GM12801 (cell line): ENCODE results near the gene CDH18.

ENCODE experiments used
- CTCF ChIP-seq: IDR thresholded peaks from one replicate; pipeline ENCODE4 v1.5.1; 2011; ENCODE audit warnings: control low read depth; ENCODE audit not compliant: insufficient read length; ENCODE audit errors: extremely low read depth

Gene CDH18

GRCh38 chr5:19917588-19918122 is 70.3 kb downstream of the CDH18 start:
- no peak for TF ChIP-seq CTCF

DNA sequence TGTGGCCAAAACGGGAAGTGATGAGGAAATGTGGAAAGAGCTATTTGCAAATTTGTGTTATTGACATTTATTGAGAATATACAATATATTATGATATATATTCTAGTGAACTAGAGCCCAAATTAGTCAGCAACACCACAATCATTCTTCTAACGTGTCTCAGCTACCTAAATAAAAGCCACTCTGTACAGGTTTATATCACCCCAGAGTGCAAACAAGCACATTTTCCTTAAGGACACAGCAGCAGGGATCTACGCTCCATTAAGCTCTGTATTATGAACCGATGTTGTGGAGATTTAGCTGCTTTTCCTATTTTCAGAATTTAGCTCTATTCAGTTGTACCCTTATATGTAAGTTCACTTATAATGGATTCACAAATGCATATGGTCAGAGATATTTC is 77.9 kb downstream of the CDH18 start:
- TF ChIP-seq CTCF = no peak

- TF ChIP-seq CTCF = no peak
Measured at GRCh38 chr5:19904766-19905165, 83.2 kb downstream of the CDH18 start.

- no peak for TF ChIP-seq CTCF
Measured at GRCh38 chr5:19903611-19904010, 84.4 kb downstream of the CDH18 start.

GRCh38 chr5:19902316-19902934 is 85.6 kb downstream of the CDH18 start:
- TF ChIP-seq CTCF = no peak

- no peak for TF ChIP-seq CTCF
Measured at GRCh38 chr5:19900269-19900668, 87.7 kb downstream of the CDH18 start.

DNA sequence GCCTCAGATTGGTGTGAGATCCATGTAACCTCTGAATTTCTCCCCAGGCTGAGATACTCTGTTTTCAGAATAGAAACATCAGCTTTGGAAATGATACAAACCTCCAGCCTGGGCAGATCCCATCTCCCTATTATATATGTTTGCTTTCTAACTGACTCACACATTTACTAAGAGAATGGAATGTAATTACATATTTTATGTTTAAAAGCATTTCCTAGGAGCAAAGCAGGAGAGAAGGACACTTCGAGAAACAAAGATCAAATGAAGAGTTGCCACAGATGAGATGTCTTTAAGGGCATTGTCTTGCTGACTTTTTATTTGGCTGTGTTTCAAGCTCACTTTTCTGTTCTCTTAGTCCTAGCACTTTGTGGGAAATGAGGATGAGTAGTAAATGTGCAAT is 96.3 kb downstream of the CDH18 start:
- no peak for TF ChIP-seq CTCF
